Activated naive CD4-positive, alpha-beta T cell treated with anti-CD3 and anti-CD28 coated beads, Interleukin-2, amount 50 U/mL, for 72 hours (primary cell): Measurements from ENCODE around the gene EPHA8. TPM values are rescaled to one million over a fixed set of nuclear protein-coding genes. Genes with fewer than 3 reads are reported as not detected.
A peak's percentile ranks its signal among the peaks of the same experiment; 100 is the strongest.

ENCODE experiments used
- ATAC-seq, 2 donors: fragments of 150-1000 bp; cut with Tn5 transposase; 2 replicates each; pipeline ENCODE4 v1.10.0; 2021; ENCODE audit warnings: mild to moderate bottlenecking in 2 of 2, moderate library complexity in 2 of 2
- DNase-seq, 2 donors: peaks; one replicate each; pipeline ENCODE4 v3.0.0; 2021 to 2022; ENCODE audit warnings: low spot score in 2 of 2
- H3K27ac Mint-ChIP-seq, 2 donors: one replicate each; pipeline ENCODE4 v1.8.0; 2022; ENCODE audit warnings: mild to moderate bottlenecking in 2 of 2, mixed read lengths in 2 of 2
- H3K36me3 Mint-ChIP-seq, 2 donors: one replicate each; pipeline ENCODE4 v1.8.0; 2022; ENCODE audit warnings: mixed read lengths in 2 of 2
- H3K9me3 Mint-ChIP-seq, 2 donors: one replicate each; pipeline ENCODE4 v1.8.0; 2022; ENCODE audit warnings: mixed read lengths in 2 of 2
- total RNA-seq, 2 donors: library from RNA; stranded (reverse); gene quantifications; one replicate each; pipeline ENCODE4 v1.2.3, GENCODE V29; 2022

Gene EPHA8
- total RNA-seq, 2 donors from 2014 or later, result not detected

- DNase-seq (no peak), ATAC-seq (no peak)
- Mint-ChIP-seq H3K27ac (no peak overlapping the region), H3K9me3 (no peaks in the 10 kb centered on the region), H3K36me3 (no peaks in the 10 kb centered on the region)
Observed at GRCh38 chr1:22615886-22616285, 52.6 kb downstream of the EPHA8 start.

- no peaks in the 10 kb centered on the region for H3K36me3 Mint-ChIP-seq
- no peak for DNase-seq
- ATAC-seq, result no peak
- no peaks in the 10 kb centered on the region for H3K9me3 Mint-ChIP-seq
- H3K27ac Mint-ChIP-seq, result no peak overlapping the region
Observed at GRCh38 chr1:22616571-22616970, 53.3 kb downstream of the EPHA8 start.

- no peaks in the 10 kb centered on the region for H3K9me3 Mint-ChIP-seq
- ATAC-seq (no peak), DNase-seq (no peak)
- H3K36me3 Mint-ChIP-seq, result no peaks in the 10 kb centered on the region
- no peak overlapping the region for H3K27ac Mint-ChIP-seq
Observed at GRCh38 chr1:22618056-22618455, 54.8 kb downstream of the EPHA8 start.

- no peak for ATAC-seq
- H3K36me3 Mint-ChIP-seq, result no peaks in the 10 kb centered on the region
- H3K9me3 Mint-ChIP-seq, result no peaks in the 10 kb centered on the region
Observed at GRCh38 chr1:22619252-22619651, 56.0 kb downstream of the EPHA8 start.

GRCh38 chr1:22619798-22620197 lies 56.5 kb downstream of the EPHA8 start:
- Mint-ChIP-seq H3K36me3 (no peaks in the 10 kb centered on the region), H3K9me3 (no peaks in the 10 kb centered on the region), H3K27ac (no peak overlapping the region)
- no peak for ATAC-seq
- no peak for DNase-seq

More at GRCh38 chr1:22619252-22619651, 56.0 kb downstream of the EPHA8 start:
- no peak for DNase-seq
- H3K27ac Mint-ChIP-seq, result no peak overlapping the region

- Mint-ChIP-seq H3K27ac (no peak overlapping the region), H3K36me3 (no peaks in the 10 kb centered on the region), H3K9me3 (no peaks in the 10 kb centered on the region)
- ATAC-seq (no peak), DNase-seq (no peak)
Observed at GRCh38 chr1:22621761-22622160, 58.5 kb downstream of the EPHA8 start.

GRCh38 chr1:22625262-22625925 lies 62.1 kb downstream of the EPHA8 start:
- Mint-ChIP-seq H3K9me3 (no peaks in the 10 kb centered on the region), H3K27ac (no peak overlapping the region), H3K36me3 (no peaks in the 10 kb centered on the region)
- peak in 1 of 2 donors; percentile 29 for ATAC-seq
- no peak for DNase-seq

- no peaks in the 10 kb centered on the region for H3K36me3 Mint-ChIP-seq
- no peak overlapping the region for H3K27ac Mint-ChIP-seq
- no peak for ATAC-seq
- H3K9me3 Mint-ChIP-seq, result no peaks in the 10 kb centered on the region
- no peak for DNase-seq
Observed at GRCh38 chr1:22626237-22627157, 63.2 kb downstream of the EPHA8 start.

GRCh38 chr1:22627331-22627730 lies 64.0 kb downstream of the EPHA8 start:
- no peak for DNase-seq
- Mint-ChIP-seq H3K9me3 (no peaks in the 10 kb centered on the region), H3K27ac (no peak overlapping the region), H3K36me3 (no peaks in the 10 kb centered on the region)
- ATAC-seq, result no peak

GRCh38 chr1:22628698-22629444 lies 65.6 kb downstream of the EPHA8 start:
- no peak for DNase-seq
- ATAC-seq, result no peak
- Mint-ChIP-seq H3K27ac (no peak overlapping the region), H3K9me3 (no peaks in the 10 kb centered on the region), H3K36me3 (no peaks in the 10 kb centered on the region)

GRCh38 chr1:22629886-22630285 lies 66.6 kb downstream of the EPHA8 start:
- Mint-ChIP-seq H3K27ac (no peak overlapping the region), H3K36me3 (no peaks in the 10 kb centered on the region), H3K9me3 (no peaks in the 10 kb centered on the region)
- DNase-seq, result no peak
- ATAC-seq, result no peak

- H3K36me3 Mint-ChIP-seq, result no peaks in the 10 kb centered on the region
- DNase-seq, result no peak
- no peak for ATAC-seq
- no peaks in the 10 kb centered on the region for H3K9me3 Mint-ChIP-seq
- H3K27ac Mint-ChIP-seq, result no peak overlapping the region
Observed at GRCh38 chr1:22633697-22634463, 70.6 kb downstream of the EPHA8 start.

- DNase-seq (no peak), ATAC-seq (no peak)
- H3K36me3 Mint-ChIP-seq, result no peaks in the 10 kb centered on the region
- H3K27ac Mint-ChIP-seq, result no peak overlapping the region
- no peaks in the 10 kb centered on the region for H3K9me3 Mint-ChIP-seq
Observed at GRCh38 chr1:22635436-22635835, 72.1 kb downstream of the EPHA8 start.

- Mint-ChIP-seq H3K27ac (no peak within 1 kb of the TSS), H3K36me3 (no peaks in the 10 kb centered on the region), H3K9me3 (no peaks in the 10 kb centered on the region)
- DNase-seq, result no peak
- no peak for ATAC-seq
Observed at GRCh38 chr1:22636353-22636752, 73.1 kb downstream of the EPHA8 start, which contains the start of gene C1QA. TSS of gene C1QA (plus strand) at chr1:22636628. CDS start at chr1:22637617, 989 bp downstream.

GRCh38 chr1:22636927-22637326 lies 73.6 kb downstream of the EPHA8 start:
- H3K27ac Mint-ChIP-seq, result no peak overlapping the region
- no peaks in the 10 kb centered on the region for H3K36me3 Mint-ChIP-seq
- no peak for DNase-seq
- H3K9me3 Mint-ChIP-seq, result no peaks in the 10 kb centered on the region
- ATAC-seq, result no peak

GRCh38 chr1:22637907-22638445 lies 74.7 kb downstream of the EPHA8 start:
- Mint-ChIP-seq H3K27ac (no peak overlapping the region), H3K36me3 (no peaks in the 10 kb centered on the region), H3K9me3 (no peaks in the 10 kb centered on the region)
- no peak for ATAC-seq
- no peak for DNase-seq
